Cardiac muscle cell (in vitro differentiated cells and primary cell): ENCODE data around the gene LSM8. TPM values are rescaled to one million over a fixed set of nuclear protein-coding genes. Genes with fewer than 3 reads are reported as not detected.

Experiments
- DNase-seq, 2 donors: peaks; one replicate each; pipeline versions ENCODE4 v3.0.0 to v3.0.0-alpha.2; 2010 to 2017; ENCODE audit warnings: low read depth in 1 of 2, low spot score in 1 of 2
- H3K27ac ChIP-seq: fragments of 200-600 bp; sonication (generic); 2 replicates; pipeline ENCODE4 v1.5.1; 2016
- H3K27me3 ChIP-seq: fragments of 200-600 bp; sonication (generic); 2 replicates; pipeline ENCODE4 v1.6.0; 2016; ENCODE audit warnings: control low read depth
- H3K36me3 ChIP-seq: fragments of 200-600 bp; sonication (generic); 2 replicates; pipeline ENCODE4 v1.5.1; 2016; ENCODE audit warnings: control low read depth
- H3K4me1 ChIP-seq: fragments of 200-600 bp; sonication (generic); 2 replicates; pipeline ENCODE4 v1.8.1; 2017; ENCODE audit warnings: low read depth, mild to moderate bottlenecking, mixed run types
- H3K4me3 ChIP-seq: fragments of 200-600 bp; sonication (generic); 2 replicates; pipeline ENCODE4 v1.5.1; 2016; ENCODE audit warnings: mild to moderate bottlenecking
- H3K9me3 ChIP-seq: fragments of 200-600 bp; sonication (generic); 2 replicates; pipeline ENCODE4 v1.5.1; 2017; ENCODE audit warnings: low read depth, mild to moderate bottlenecking, control low read depth
- CTCF ChIP-seq: IDR thresholded peaks from 2 replicates; pipeline ENCODE4 v1.5.1; 2012; ENCODE audit warnings: low read depth, mild to moderate bottlenecking, low read length
- polyA plus RNA-seq: library from polyadenylated mRNA; unstranded; fragments of >200 nt; fragmentation: Nextera tagmentation; extraction: Ambion mirVana; gene quantifications from 2 replicates; pipeline ENCODE4 v1.2.1, GENCODE V29; 2016
- total RNA-seq: library from RNA; depleted of rRNA; stranded (reverse); fragments of >200 nt; gene quantifications from 2 replicates; pipeline ENCODE4 v1.2.3, GENCODE V29; 2016

LSM8 gene
- total and polyA plus RNA-seq, 2 experiments from 2014 or later = 48.2 to 81.8 TPM

- TF ChIP-seq CTCF = no peak
- Histone ChIP-seq H3K27ac (no peak overlapping the region), H3K36me3 (no peaks in the 10 kb centered on the region), H3K9me3 (no peaks in the 10 kb centered on the region), H3K4me3 (no peak overlapping the region), H3K27me3 (no peaks in the 10 kb centered on the region), H3K4me1 (no peaks in the 10 kb centered on the region)
- DNase-seq = no peak
Observed at GRCh38 chr7:118151671-118152070, 32.3 kb upstream of the LSM8 start.

GRCh38 chr7:118152149-118152548, 31.8 kb upstream of the LSM8 start:
- Histone ChIP-seq H3K9me3 (no peaks in the 10 kb centered on the region), H3K27me3 (no peaks in the 10 kb centered on the region), H3K36me3 (no peaks in the 10 kb centered on the region), H3K4me1 (no peaks in the 10 kb centered on the region), H3K27ac (no peak overlapping the region), H3K4me3 (no peak overlapping the region)
- DNase-seq = no peak
- no peak for TF ChIP-seq CTCF

GRCh38 chr7:118152654-118153053, 31.3 kb upstream of the LSM8 start:
- no peak for DNase-seq
- H3K36me3 ChIP-seq = no peaks in the 10 kb centered on the region
- no peak overlapping the region for H3K27ac ChIP-seq
- H3K4me3 ChIP-seq = no peak overlapping the region
- no peaks in the 10 kb centered on the region for H3K9me3 ChIP-seq
- TF ChIP-seq CTCF = no peak
- H3K4me1 ChIP-seq = no peaks in the 10 kb centered on the region
- no peaks in the 10 kb centered on the region for H3K27me3 ChIP-seq

GRCh38 chr7:118153551-118154177, 30.3 kb upstream of the LSM8 start:
- no peak overlapping the region for H3K27ac ChIP-seq
- peaks cover 4% of the 10 kb centered on the region for H3K9me3 ChIP-seq
- H3K4me1 ChIP-seq = no peaks in the 10 kb centered on the region
- peak; percentile 39 to 46 for DNase-seq
- peak; percentile 51 for TF ChIP-seq CTCF
- no peaks in the 10 kb centered on the region for H3K27me3 ChIP-seq
- H3K4me3 ChIP-seq = no peak overlapping the region
- H3K36me3 ChIP-seq = no peaks in the 10 kb centered on the region

GRCh38 chr7:118158766-118159165, 25.2 kb upstream of the LSM8 start:
- Histone ChIP-seq H3K4me3 (no peak overlapping the region), H3K4me1 (no peaks in the 10 kb centered on the region), H3K27me3 (no peaks in the 10 kb centered on the region), H3K36me3 (no peaks in the 10 kb centered on the region), H3K9me3 (peaks cover 4% of the 10 kb centered on the region), H3K27ac (no peak overlapping the region)
- no peak for TF ChIP-seq CTCF
- no peak for DNase-seq
